Left ventricle myocardium inferior (tissue), 1 donor: ENCODE measurements around the gene G6PC3. TPM values are rescaled to one million over a fixed set of nuclear protein-coding genes. Genes with fewer than 3 reads are reported as not detected.

Source experiments
- DNase-seq: peaks from one replicate; pipeline ENCODE4 v3.0.0-alpha.2; 2020
- H3K27ac ChIP-seq: fragments of 200-600 bp; replicated peaks from 2 replicates; pipeline ENCODE4 v1.8.0; 2021
- H3K27me3 ChIP-seq: fragments of 200-600 bp; 2 replicates; pipeline ENCODE4 v1.8.0; 2021; ENCODE audit warnings: low read depth
- H3K36me3 ChIP-seq: fragments of 200-600 bp; 2 replicates; pipeline ENCODE4 v1.8.0; 2021
- H3K4me1 ChIP-seq: fragments of 200-600 bp; 2 replicates; pipeline ENCODE4 v1.8.0; 2021
- H3K4me3 ChIP-seq: fragments of 200-600 bp; 2 replicates; pipeline ENCODE4 v1.8.0; 2021; ENCODE audit warnings: mild to moderate bottlenecking, moderate library complexity
- H3K9me3 ChIP-seq: fragments of 200-600 bp; replicated peaks from 2 replicates; pipeline ENCODE4 v1.8.0; 2021
- CTCF ChIP-seq: fragments of 200-600 bp; IDR thresholded peaks from 2 replicates; pipeline ENCODE4 v1.8.0; 2021; ENCODE audit warnings: antibody characterized with exemption, mild to moderate bottlenecking, borderline replicate concordance
- intact Hi-C: fragments of 100-400 bp; cut with micrococcal nuclease; formaldehyde crosslinking; loops from one replicate; pipeline ENCODE4 v1.11.0; 2022
- total RNA-seq: library from RNA; stranded (reverse); fragmentation: NEBNext Ultra II Directional; extraction: Animal tissue kit (Norgen Biotek cat#: 25700); gene quantifications from one replicate; pipeline ENCODE4 v1.2.1, GENCODE V29; 2021
- donor health status: DM: no; HTN: yes; CAD: no; lungs with severe emphysema.

G6PC3 gene
- total RNA-seq, 1 donor from 2014 or later: 29.3 TPM

- Histone ChIP-seq H3K4me3 (peak overlapping the region; percentile 81), H3K27me3 (no peaks in the 10 kb centered on the region), H3K27ac (peak overlapping the region; percentile 96), H3K4me1 (peaks cover 73% of the 10 kb centered on the region), H3K9me3 (no peaks in the 10 kb centered on the region), H3K36me3 (peaks cover 26% of the 10 kb centered on the region)
- DNase-seq: no peak
- no peak for TF ChIP-seq CTCF
- intact Hi-C loops: no loop called here
Measured at GRCh38 chr17:44065668-44066203, 4.8 kb upstream of the G6PC3 start.

- Histone ChIP-seq H3K4me3 (peak within 1 kb of the TSS; percentile 81), H3K36me3 (peaks cover 20% of the 10 kb centered on the region), H3K4me1 (peaks cover 73% of the 10 kb centered on the region), H3K9me3 (no peaks in the 10 kb centered on the region), H3K27ac (peak within 1 kb of the TSS; percentile 96), H3K27me3 (no peaks in the 10 kb centered on the region)
- peak; percentile 90 for DNase-seq
- no peak for TF ChIP-seq CTCF
- intact Hi-C loops: no loop called here
Measured at GRCh38 chr17:44066204-44066930, 4.2 kb upstream of the G6PC3 start, which contains the start of gene LSM12. LSM12 (minus strand) TSS chr17:44066671; CDS start chr17:44066587, 84 bp downstream.

DNA sequence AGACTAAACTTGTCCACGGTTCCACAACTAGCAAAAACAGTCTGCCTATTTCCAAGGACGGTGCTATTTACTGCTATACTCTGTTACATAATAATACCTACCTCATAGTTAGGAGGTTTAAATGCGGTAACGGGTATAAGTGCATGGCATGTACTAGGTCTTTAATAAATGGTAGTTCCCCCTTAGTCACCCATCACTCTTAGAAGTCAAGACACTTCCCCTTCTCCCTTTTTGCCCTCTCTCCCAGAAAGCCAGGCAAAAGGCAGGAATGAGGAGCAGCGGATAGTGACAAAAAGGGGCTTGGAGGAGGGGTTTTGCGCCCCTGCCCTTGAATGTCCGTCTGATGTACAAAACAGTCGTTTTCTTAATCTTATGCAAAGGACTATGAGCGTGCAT is 3.0 kb upstream of the G6PC3 start:
- Histone ChIP-seq H3K9me3 (no peaks in the 10 kb centered on the region), H3K27ac (peak overlapping the region; percentile 96), H3K4me3 (no peak overlapping the region), H3K27me3 (no peaks in the 10 kb centered on the region), H3K36me3 (peaks cover 11% of the 10 kb centered on the region), H3K4me1 (peaks cover 77% of the 10 kb centered on the region)
- intact Hi-C loops: no loop called here
- DNase-seq: no peak
- TF ChIP-seq CTCF: no peak

- Histone ChIP-seq H3K27ac (peak overlapping the region; percentile 95), H3K4me1 (peaks cover 60% of the 10 kb centered on the region), H3K4me3 (peak overlapping the region; percentile 91), H3K27me3 (no peaks in the 10 kb centered on the region), H3K9me3 (no peaks in the 10 kb centered on the region), H3K36me3 (peaks cover 12% of the 10 kb centered on the region)
- intact Hi-C loops: no loop called here
- TF ChIP-seq CTCF: no peak
- DNase-seq: no peak
Measured at GRCh38 chr17:44069974-44070454, 521 bp upstream of the G6PC3 start.

DNA sequence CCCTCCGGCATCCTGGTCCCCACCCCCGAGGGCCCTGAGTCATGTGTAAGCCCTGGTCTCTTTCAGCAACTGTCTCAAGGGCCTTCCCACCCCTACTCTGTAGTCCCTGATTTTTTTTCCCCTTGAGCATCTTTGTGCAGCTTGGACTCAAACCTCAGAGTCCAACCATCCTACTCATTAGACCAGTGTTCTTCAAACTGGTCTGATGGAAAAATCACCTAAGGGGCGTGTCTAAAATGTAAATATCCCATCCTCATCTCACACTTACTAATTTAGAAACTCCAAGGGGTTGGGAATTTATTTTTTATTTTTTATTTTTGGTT is 624 bp downstream of the G6PC3 start:
- intact Hi-C loops: no loop called here
- peak overlapping the region; percentile 91 for H3K4me3 ChIP-seq
- TF ChIP-seq CTCF: no peak
- peaks cover 54% of the 10 kb centered on the region for H3K4me1 ChIP-seq
- H3K27ac ChIP-seq: peak overlapping the region; percentile 95
- peaks cover 23% of the 10 kb centered on the region for H3K36me3 ChIP-seq
- no peaks in the 10 kb centered on the region for H3K27me3 ChIP-seq
- H3K9me3 ChIP-seq: no peaks in the 10 kb centered on the region
- DNase-seq: no peak
